HepG2 (cell line): Measurements from ENCODE around the gene HAGH. TPM values are rescaled to one million over a fixed set of nuclear protein-coding genes. Genes with fewer than 3 reads are reported as not detected.

Source experiments
- ARID2 ChIP-seq: sonication (generic); formaldehyde crosslinking; IDR thresholded peaks from 2 replicates; pipeline ENCODE4 v1.8.1; 2022; ENCODE audit warnings: mild to moderate bottlenecking, missing genetic modification reagents, borderline replicate concordance
- BCL6 ChIP-seq: IDR thresholded peaks from 2 replicates; pipeline ENCODE4 v1.6.1; 2016; ENCODE audit warnings: missing genetic modification reagents, missing compliant biosample characterization
- CBX2 ChIP-seq, 2 experiments: fragments of 200-600 bp in 1 of 2; sonication (generic); formaldehyde crosslinking in 1 of 2; IDR thresholded peaks; 2 replicates each; pipeline versions ENCODE4 v1.7.0 to v1.8.1; 2018 to 2022; ENCODE audit warnings: low read depth in 2 of 2, low read length in 1 of 2, mild to moderate bottlenecking in 1 of 2, missing genetic modification reagents in 1 of 2
- DPF2 ChIP-seq: sonication (generic); formaldehyde crosslinking; IDR thresholded peaks from 2 replicates; pipeline ENCODE4 v1.4.0; 2020; ENCODE audit warnings: mild to moderate bottlenecking, low read depth, missing genetic modification reagents, borderline replicate concordance
- FIP1L1 ChIP-seq: fragments of 200-400 bp; formaldehyde crosslinking; IDR thresholded peaks from 2 replicates; pipeline ENCODE4 v1.6.1; 2018; ENCODE audit warnings: low read depth, mild to moderate bottlenecking, low read length, moderate library complexity, borderline replicate concordance; ENCODE audit not compliant: insufficient read depth
- GMEB2 ChIP-seq: IDR thresholded peaks from 2 replicates; pipeline ENCODE4 v1.6.1; 2016; ENCODE audit warnings: missing biosample characterization, missing genetic modification reagents, low read depth
- HNRNPH1 ChIP-seq: fragments of 200-400 bp; formaldehyde crosslinking; optimal IDR thresholded peaks from 2 replicates; pipeline ENCODE3; 2017; ENCODE audit warnings: mild to moderate bottlenecking, low read depth, low read length
- IRF2 ChIP-seq: IDR thresholded peaks from 2 replicates; pipeline ENCODE4 v1.6.1; 2018; ENCODE audit warnings: missing genetic modification reagents, missing compliant biosample characterization
- NKX3-1 ChIP-seq: sonication (generic); formaldehyde crosslinking; IDR thresholded peaks from 2 replicates; pipeline ENCODE4 v1.5.0; 2020; ENCODE audit warnings: missing genetic modification reagents
- SALL1 ChIP-seq: sonication (generic); formaldehyde crosslinking; IDR thresholded peaks from 2 replicates; pipeline ENCODE4 v1.8.0; 2022; ENCODE audit warnings: mild to moderate bottlenecking, missing genetic modification reagents
- SIN3B ChIP-seq: fragments of 150-350 bp; IDR thresholded peaks from 2 replicates; pipeline ENCODE4 v1.6.1; 2014; ENCODE audit warnings: low read length
- SOX13 ChIP-seq, 3 experiments: fragments of 450-650 bp in 1 of 3; sonication (generic) in 1 of 3; formaldehyde crosslinking in 1 of 3; IDR thresholded peaks in 2 of 3; conservative IDR thresholded peaks in 1 of 3; 2 replicates each; pipeline versions ENCODE4 v1.5.0 to v1.6.1; 2016 to 2020; ENCODE audit warnings: antibody characterized with exemption in 1 of 3, mild to moderate bottlenecking in 1 of 3, missing compliant biosample characterization in 1 of 3, missing genetic modification reagents in 1 of 3, moderate library complexity in 1 of 3
- TBP ChIP-seq: sonication (generic); formaldehyde crosslinking; IDR thresholded peaks from 2 replicates; pipeline ENCODE4 v1.5.0; 2020; ENCODE audit warnings: missing genetic modification reagents
- THAP7 ChIP-seq: sonication (generic); formaldehyde crosslinking; IDR thresholded peaks from 2 replicates; pipeline ENCODE4 v1.8.1; 2023; ENCODE audit warnings: mild to moderate bottlenecking, missing genetic modification reagents
- ZNF101 ChIP-seq: sonication (generic); formaldehyde crosslinking; IDR thresholded peaks from 2 replicates; pipeline ENCODE4 v1.4.0; 2020; ENCODE audit warnings: mild to moderate bottlenecking, low read depth, missing genetic modification reagents, borderline replicate concordance
- ZNF124 ChIP-seq: sonication (generic); formaldehyde crosslinking; IDR thresholded peaks from 2 replicates; pipeline ENCODE4 v1.4.0; 2020; ENCODE audit warnings: missing genetic modification reagents
- ZNF138 ChIP-seq: sonication (generic); formaldehyde crosslinking; IDR thresholded peaks from 2 replicates; pipeline ENCODE4 v1.5.0; 2020; ENCODE audit warnings: mild to moderate bottlenecking, low read depth, missing genetic modification reagents
- ZNF20 ChIP-seq: sonication (generic); formaldehyde crosslinking; IDR thresholded peaks from 2 replicates; pipeline ENCODE4 v1.4.0; 2020; ENCODE audit warnings: mild to moderate bottlenecking, moderate library complexity, missing genetic modification reagents
- ZNF362 ChIP-seq: sonication (generic); formaldehyde crosslinking; IDR thresholded peaks from 2 replicates; pipeline ENCODE4 v1.4.0; 2020; ENCODE audit warnings: missing genetic modification reagents, mild to moderate bottlenecking, borderline replicate concordance
- ZNF660 ChIP-seq: sonication (generic); formaldehyde crosslinking; IDR thresholded peaks from 2 replicates; pipeline ENCODE4 v1.5.1; 2020; ENCODE audit warnings: mild to moderate bottlenecking, low read depth, missing genetic modification reagents, borderline replicate concordance
- ZNF670 ChIP-seq: sonication (generic); formaldehyde crosslinking; IDR thresholded peaks from 2 replicates; pipeline ENCODE4 v1.8.0; 2022; ENCODE audit warnings: mild to moderate bottlenecking, missing genetic modification reagents, borderline replicate concordance
- ZNF672 ChIP-seq: sonication (generic); formaldehyde crosslinking; IDR thresholded peaks from 2 replicates; pipeline ENCODE4 v1.8.1; 2022; ENCODE audit warnings: missing genetic modification reagents
- ZSCAN31 ChIP-seq: sonication (generic); formaldehyde crosslinking; IDR thresholded peaks from 2 replicates; pipeline ENCODE4 v1.5.0; 2020; ENCODE audit warnings: low read depth, mild to moderate bottlenecking, missing genetic modification reagents
- polyA plus RNA-seq, 8 experiments: library from polyadenylated mRNA; depleted of rRNA in 3 of 8; stranded (reverse) in 7 of 8; unstranded in 1 of 8; fragments of >200 nt; fragmentation: Illumina TruSeq in 4 of 8; extraction: Trizol in 4 of 8; gene quantifications; 2 replicates each; pipeline versions ENCODE4 v1.2.1 to v1.2.3, GENCODE V29; 2011 to 2016; ENCODE audit warnings: low read depth in 4 of 8, missing spikeins in 1 of 8, mixed read lengths in 1 of 8; ENCODE audit not compliant: insufficient read depth in 1 of 8
- total RNA-seq, 5 experiments: library from RNA; depleted of rRNA; stranded (reverse); fragments of >200 nt; fragmentation: Illumina TruSeq; extraction: Trizol; gene quantifications; 2 replicates each; pipeline ENCODE4 v1.2.3, GENCODE V29; 2016; ENCODE audit warnings: low read depth in 1 of 5

HAGH gene
- total and polyA plus RNA-seq, 2 of the 13 experiments (the other 11 are each of a cell fraction or from before 2014, with no cell fraction given): 70.4 to 95.4 TPM

GRCh38 chr16:1825381-1825863 is 1.2 kb downstream of the HAGH start (continued):
- no peak for TF ChIP-seq FIP1L1
- no peak for TF ChIP-seq CBX2 (IDR thresholded peaks at IDR 0.05; ENCODE audit: low read depth, low read length)
- TF ChIP-seq CBX2 (CRISPR knock-in tag; IDR thresholded peaks at IDR 0.05; ENCODE audit: low read depth): no peak
- no peak for TF ChIP-seq SOX13 (IDR thresholded peaks at IDR 0.05)
- TF ChIP-seq SOX13 (CRISPR knock-in tag; conservative IDR thresholded peaks at IDR 0.05 in 1 of 2, IDR thresholded peaks at IDR 0.05 in 1 of 2): peak in 1 of 2 experiments; percentile 61; a peak in 2 of 4 replicates
- no peak for TF ChIP-seq ZNF101 (CRISPR knock-in tag)
- no peak for TF ChIP-seq ZNF672
- no peak for TF ChIP-seq THAP7 (CRISPR knock-in tag)
- peak; percentile 46; the same call in 1 of the 2 replicates for TF ChIP-seq BCL6 (CRISPR knock-in tag)
- TF ChIP-seq ZNF138: no peak
- no peak for TF ChIP-seq ZNF660
- TF ChIP-seq DPF2 (CRISPR knock-in tag): peak; percentile 34; the same call in 1 of the 2 replicates
- TF ChIP-seq ZNF670 (CRISPR knock-in tag): no peak
- TF ChIP-seq ZNF124: 0 out of 2 replicates have a peak, but pooled peaks have one; percentile 23
- no peak for TF ChIP-seq HNRNPH1
- no peak for TF ChIP-seq GMEB2 (CRISPR knock-in tag)
- TF ChIP-seq TBP (CRISPR knock-in tag): no peak
- TF ChIP-seq ZNF362 (CRISPR knock-in tag): peak; percentile 94
- no peak; the same call in 1 of the 2 replicates for TF ChIP-seq NKX3-1 (CRISPR knock-in tag)
- TF ChIP-seq SALL1: peak; percentile 79
- no peak for TF ChIP-seq ZSCAN31 (CRISPR knock-in tag)
- TF ChIP-seq IRF2 (CRISPR knock-in tag): no peak
- no peak for TF ChIP-seq ARID2 (CRISPR knock-in tag)
- TF ChIP-seq SIN3B: no peak
- TF ChIP-seq ZNF20 (CRISPR knock-in tag): no peak
